NB4 (cell line): ENCODE measurements around the gene ARID1B.

Source experiments
- CTCF ChIP-seq: IDR thresholded peaks from one replicate; pipeline ENCODE4 v1.5.1; 2012; ENCODE audit warnings: low read depth, low read length
- MYC ChIP-seq: IDR thresholded peaks from 2 replicates; pipeline ENCODE4 v1.6.1; 2011; ENCODE audit warnings: low read depth, low read length
- POLR2A ChIP-seq: IDR thresholded peaks from 2 replicates; pipeline ENCODE4 v1.6.1; 2011; ENCODE audit warnings: mild to moderate bottlenecking; ENCODE audit not compliant: insufficient read length; ENCODE audit errors: extremely low read depth
- TF ChIP-seq, protein P1 (sequence below): IDR thresholded peaks from 2 replicates; pipeline ENCODE4 v1.6.1; 2011; ENCODE audit warnings: low read depth, low read length

DNA sequence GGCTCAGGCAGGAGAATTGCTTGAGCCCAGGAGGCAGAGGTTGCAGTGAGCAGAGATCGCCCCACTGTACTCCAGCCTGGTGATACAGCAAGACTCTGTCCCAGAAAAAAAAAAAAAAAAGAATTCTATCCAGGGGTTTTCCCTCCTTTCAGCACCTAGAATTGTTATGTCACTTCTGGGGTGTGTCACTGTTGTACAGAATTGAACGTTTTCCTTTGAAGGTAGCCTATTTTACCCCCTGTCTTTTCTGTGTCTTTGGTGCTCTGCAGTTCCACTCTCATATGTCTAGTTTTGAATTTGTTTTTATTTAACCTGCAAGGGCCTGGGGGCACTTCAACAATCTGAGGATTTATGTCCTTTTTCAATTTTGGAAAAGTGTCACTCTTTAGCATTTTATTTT is 19.3 kb upstream of the ARID1B start:
- no peak for TF ChIP-seq CTCF
- no peak for TF ChIP-seq POLR2A
- TF ChIP-seq, protein P1, sequence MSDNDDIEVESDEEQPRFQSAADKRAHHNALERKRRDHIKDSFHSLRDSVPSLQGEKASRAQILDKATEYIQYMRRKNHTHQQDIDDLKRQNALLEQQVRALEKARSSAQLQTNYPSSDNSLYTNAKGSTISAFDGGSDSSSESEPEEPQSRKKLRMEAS: no peak
- TF ChIP-seq MYC: no peak
